Ramos (cell line): ENCODE measurements around the gene C19orf85.
"Not testable (repeated sequence)": the region's sequence is repeated elsewhere in the genome, so short reads cannot be mapped to it uniquely, and the experiment has no call there.

ENCODE experiments used
- in situ Hi-C: fragments of 300-500 bp; cut with MboI; formaldehyde crosslinking; loops from one replicate; pipeline ENCODE4 v1.14.3; 2022; ENCODE audit warnings: low sequenced_read_pairs; ENCODE audit not compliant: unreplicated experiment

Gene C19orf85

DNA sequence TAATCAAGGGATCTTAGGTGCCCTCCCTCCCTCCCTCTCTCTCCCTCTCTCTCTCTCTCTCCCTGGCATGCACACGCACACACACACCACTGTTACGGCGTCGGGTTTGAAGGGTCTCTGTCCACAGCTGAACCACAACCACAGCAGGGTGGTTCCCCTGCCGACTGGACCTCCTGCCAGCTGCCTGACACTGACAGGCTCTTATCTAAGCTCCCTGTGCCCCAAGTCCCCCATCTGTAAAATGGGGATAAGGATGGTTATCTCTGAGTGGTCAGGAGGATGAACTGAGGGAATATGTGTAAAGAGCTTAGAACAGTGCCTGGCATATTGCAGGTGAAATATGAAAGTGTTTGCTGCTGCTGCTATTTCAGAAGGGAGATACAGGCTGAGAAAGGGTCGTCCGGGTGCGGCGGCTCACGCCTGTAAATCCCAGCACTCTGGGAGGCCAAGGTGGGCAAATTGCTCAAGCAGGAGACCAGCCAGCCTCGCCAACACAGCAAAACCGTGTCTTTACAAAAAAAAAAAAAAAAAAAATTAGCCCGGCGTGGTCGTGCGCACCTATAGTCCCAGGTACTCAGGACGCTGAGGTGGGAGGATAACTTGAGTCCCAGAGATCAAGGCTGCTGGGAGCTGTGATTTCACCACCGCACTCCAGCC, 20.6 kb downstream of the C19orf85 start:
- in situ Hi-C loops, result no loop called here

DNA sequence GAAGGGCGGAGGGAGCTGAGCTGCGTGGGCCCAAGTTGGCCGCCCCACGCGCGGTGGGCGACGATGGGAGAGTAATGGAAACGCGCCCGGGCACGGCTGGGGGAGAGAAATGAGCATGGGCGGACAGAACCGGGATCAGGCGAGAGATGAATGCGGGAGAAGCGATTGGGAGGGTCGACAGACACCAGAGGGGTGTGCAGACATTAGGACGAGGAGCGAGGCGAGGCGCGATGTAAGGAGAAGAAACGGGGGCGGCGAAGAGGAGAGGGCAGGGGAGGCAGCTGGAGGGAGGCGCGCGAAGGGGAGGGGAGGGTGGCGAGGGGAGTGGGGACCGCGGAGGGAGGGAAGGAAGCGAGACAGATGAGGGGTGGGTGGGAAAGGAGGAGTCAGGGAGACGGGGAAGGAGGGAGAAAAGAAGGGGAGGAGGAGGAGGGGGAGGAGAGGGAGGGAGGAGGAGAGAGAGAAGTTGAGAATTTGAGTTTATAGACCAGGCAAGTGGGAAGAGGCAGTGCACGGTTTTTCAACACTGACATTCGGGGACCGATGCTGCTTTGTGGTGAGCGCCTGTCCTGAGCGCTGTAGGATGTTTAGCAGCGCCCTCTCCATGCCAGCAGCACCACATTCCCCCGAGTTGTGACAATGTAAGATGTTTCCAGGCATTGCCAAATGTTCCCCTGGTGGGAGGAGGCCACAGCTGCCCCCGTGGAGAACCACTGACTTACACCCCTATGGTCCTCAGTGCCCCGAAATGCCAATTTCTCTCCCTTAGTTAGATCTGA, 21.3 kb downstream of the C19orf85 start, which contains the start of gene SHISA7:
Gene SHISA7, minus strand, starts transcription at position 256 of the 779 bp plus-strand sequence. CDS start 437 bp downstream, outside the sequence.
- in situ Hi-C loops, result no loop called here

DNA sequence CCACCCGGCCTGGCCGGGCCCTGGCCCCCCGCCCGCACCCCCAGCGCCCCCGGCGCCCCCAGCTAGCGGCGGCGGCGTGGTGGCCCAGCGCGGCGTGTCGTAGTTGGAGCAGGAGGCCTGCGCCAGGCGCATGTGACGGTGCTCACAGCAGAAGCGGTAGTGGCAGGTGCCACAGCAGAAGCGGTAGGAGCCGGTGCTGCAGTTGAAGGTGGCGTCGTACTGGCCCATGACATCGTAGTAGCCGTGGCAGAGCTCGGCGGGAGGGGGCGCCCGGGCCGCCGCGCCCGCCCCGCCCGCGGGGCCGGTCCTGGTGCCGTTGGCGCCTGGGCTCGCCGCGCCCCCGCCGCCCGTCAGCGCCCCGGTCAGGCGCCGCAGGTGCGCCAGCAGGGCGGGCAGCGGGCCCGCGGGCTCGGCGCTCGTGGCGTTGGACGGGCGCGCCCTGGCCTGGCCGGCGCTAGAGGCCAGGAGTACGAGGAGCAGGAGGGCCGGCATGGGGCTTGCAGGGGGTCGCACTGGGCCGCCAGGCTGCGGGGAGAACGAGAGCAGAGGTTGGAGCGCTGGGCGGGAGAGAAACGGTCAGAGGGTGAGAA, 22.1 kb downstream of the C19orf85 start:
- in situ Hi-C loops, result no loop called here

- in situ Hi-C loops, result no loop called here
Observed at GRCh38 chr19:55441692-55442321, 22.7 kb downstream of the C19orf85 start.

- in situ Hi-C loops, result no loop called here
Observed at GRCh38 chr19:55441319-55441691, 23.2 kb downstream of the C19orf85 start.

DNA sequence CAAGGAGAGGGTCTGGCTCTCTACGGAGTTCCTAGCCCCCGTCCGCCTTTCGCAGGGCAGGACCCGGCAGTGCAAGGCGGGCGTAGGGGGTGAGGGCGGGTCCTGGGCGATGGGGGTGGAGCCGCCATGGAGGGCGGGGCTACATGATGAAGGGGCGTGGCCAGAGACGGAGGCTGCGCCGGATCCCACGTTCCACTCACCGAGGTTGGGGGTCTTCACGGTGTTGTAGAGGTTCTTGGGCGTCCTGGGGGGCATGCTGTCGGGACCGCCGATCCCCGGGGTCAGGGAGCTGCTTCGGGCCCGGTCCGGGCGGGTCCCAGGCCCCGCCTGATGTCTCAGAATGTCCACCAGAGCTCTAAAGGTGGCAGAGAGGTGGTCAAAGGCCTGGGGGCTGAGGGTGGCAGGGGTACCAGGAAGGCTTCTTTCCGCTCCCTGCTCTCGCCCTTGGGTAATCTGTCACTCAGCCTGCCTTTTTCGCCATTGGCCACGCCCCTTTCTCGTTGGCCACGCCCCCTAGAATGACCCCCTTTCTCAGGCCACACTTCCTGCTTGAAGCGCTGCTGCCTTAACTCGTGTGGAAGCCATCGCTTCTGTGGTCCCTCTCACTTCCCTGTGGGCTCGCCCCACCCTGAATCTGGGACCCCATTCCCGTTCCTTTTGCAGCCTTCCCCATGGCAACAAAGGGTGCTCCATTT, 24.0 kb downstream of the C19orf85 start:
- in situ Hi-C loops, result no loop called here

- in situ Hi-C loops, result no loop called here
Observed at GRCh38 chr19:55439052-55439451, 25.5 kb downstream of the C19orf85 start.

- in situ Hi-C loops, result no loop called here
Observed at GRCh38 chr19:55437410-55437809, 27.1 kb downstream of the C19orf85 start.

DNA sequence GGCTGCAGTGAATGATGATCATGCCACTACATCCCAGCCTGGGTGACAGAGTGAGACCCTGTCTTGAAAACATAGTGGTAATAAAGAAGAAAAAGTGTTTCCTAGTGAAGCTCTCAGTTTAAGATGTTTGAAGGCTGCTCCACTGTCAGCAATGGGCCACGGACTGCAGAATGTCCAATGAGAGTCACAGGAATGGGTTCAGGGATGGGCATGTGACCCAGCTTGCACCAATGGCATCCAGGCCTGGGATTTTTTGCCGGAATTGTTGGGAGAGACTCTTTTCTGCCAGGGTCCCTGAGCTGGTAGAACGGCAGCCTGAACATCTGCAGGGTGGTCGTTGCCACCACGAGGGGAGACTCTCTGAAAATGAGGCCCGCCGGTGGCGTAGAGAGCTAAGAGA, 27.7 kb downstream of the C19orf85 start:
- in situ Hi-C loops, result no loop called here

- in situ Hi-C loops, result no loop called here
Observed at GRCh38 chr19:55435020-55435419, 29.5 kb downstream of the C19orf85 start.

DNA sequence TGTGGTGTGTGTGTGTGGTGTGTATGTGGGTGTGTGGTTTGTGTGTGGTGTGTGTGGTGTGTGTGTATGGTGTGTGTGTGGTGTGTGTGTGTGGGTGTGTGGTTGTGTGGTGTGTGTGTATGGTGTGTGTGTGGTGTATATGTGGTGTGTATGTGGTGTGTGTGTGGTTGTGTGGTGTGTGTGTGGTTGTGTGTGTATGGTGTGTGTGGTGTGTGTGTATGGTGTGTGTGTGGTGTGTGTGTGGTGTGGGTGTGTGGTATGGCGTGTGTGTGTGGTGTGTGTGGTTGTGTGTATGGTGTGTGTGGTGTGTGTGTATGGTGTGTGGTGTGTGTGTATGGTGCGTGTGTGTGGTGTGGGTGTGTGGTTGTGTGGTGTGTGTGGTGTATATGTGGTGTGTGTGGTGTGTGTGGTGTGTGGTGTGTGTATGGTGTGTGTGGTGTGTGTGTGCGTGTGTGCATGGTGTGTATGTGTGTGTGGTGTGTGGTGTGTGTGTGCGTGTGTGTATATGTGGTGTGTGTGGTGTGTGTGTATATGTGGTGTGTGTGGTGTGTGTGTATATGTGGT, 30.1 kb downstream of the C19orf85 start:
- in situ Hi-C loops, result no loop called here

GRCh38 chr19:55433292-55433691, 31.3 kb downstream of the C19orf85 start:
- in situ Hi-C loops, result no loop called here

DNA sequence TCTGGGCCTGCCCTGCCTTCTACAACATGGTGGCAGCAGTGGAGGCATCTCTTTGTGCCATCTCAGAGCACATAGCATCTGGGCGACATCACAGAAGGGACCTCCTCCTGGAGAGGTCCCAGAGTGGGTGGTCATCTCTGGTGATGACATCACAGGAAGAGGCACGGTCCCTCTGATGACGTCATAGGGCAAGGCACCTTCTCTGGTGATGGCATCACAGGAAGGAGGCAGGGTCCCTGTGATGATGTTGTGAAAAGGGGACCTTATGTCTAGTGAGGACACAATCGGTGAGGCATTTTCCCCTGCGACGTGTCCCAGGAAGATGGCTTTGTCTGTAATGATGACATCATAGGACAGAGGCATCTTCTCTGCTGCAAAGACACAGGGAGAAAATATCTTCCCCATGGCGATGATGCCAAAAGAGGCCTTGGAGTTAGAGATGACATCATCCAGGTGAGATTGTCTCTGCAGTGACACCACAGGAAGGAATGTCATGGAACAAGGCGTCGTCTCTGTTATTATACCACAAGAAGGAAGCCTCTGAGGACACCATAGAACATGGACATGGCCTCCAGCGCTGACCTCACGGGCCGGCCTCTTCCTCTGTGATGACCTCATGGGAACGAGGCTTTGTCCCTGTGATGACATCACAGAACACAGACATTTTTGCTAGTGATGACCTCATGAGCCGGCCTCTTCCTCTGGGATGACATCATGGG, 32.2 kb downstream of the C19orf85 start:
- in situ Hi-C loops, result no loop called here

GRCh38 chr19:55431183-55431582, 33.4 kb downstream of the C19orf85 start:
- in situ Hi-C loops, result no loop called here

DNA sequence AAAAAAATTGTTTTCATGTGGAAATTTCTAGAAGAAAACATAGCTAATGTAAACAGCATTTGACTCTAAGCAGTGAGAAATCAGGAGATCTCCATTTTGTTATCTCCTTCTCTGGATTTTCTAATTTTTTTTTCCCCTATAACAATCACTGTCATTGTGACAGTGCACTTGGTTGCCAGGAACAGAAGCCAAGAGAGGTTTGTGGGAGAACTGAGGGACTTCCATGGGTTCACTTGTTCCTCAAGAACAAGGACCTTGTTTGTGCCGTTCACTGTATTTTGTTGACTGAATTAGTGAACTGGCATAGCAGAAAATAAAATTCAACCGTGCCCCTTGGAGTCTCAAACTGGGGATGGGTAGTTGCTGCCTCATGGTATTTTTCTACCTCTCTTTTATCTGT, 38.5 kb downstream of the C19orf85 start:
- in situ Hi-C loops, result no loop called here

- in situ Hi-C loops, result no loop called here
Observed at GRCh38 chr19:55424518-55424917, 40.0 kb downstream of the C19orf85 start.

- in situ Hi-C loops, result no loop called here
Observed at GRCh38 chr19:55423225-55424005, 41.1 kb downstream of the C19orf85 start.

GRCh38 chr19:55421281-55421680, 43.3 kb downstream of the C19orf85 start:
- in situ Hi-C loops, result not testable (repeated sequence)
